IPS DF 4.7 (cell line): ENCODE results near the gene NACC1.

ENCODE experiments used
- DNase-seq: peaks from one replicate; pipeline ENCODE4 v3.0.0-alpha.2; 2013; ENCODE audit warnings: low spot score; ENCODE audit errors: extremely low read depth

NACC1 gene

DNA sequence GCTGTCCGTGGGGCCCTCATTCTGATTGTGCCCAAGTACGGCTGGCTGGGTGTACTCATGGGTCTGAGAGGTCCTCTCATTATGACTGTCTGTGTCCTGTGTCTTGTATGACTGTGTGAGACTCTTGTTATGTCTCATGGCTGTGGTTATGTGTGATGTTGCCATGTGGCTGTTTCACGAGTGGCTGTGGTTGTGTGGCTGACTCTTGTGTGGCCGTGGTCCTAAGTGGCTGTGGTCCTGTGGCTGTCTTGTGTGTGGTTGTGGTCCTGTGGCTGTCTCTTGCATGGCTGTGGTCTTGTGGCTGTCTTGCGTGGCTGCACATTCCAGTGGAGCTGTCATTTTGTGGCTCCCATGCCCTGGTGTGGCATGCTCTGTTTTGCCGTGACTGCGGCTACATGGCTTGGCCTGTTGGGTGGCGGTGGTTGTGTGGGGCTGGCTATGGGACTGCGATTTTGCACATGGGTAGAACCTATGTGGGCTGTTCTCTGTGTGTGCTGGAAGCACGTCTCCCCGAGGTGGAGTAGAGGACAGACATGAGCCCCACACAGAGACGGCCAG is 18.0 kb upstream of the NACC1 start:
- no peak for DNase-seq

DNA sequence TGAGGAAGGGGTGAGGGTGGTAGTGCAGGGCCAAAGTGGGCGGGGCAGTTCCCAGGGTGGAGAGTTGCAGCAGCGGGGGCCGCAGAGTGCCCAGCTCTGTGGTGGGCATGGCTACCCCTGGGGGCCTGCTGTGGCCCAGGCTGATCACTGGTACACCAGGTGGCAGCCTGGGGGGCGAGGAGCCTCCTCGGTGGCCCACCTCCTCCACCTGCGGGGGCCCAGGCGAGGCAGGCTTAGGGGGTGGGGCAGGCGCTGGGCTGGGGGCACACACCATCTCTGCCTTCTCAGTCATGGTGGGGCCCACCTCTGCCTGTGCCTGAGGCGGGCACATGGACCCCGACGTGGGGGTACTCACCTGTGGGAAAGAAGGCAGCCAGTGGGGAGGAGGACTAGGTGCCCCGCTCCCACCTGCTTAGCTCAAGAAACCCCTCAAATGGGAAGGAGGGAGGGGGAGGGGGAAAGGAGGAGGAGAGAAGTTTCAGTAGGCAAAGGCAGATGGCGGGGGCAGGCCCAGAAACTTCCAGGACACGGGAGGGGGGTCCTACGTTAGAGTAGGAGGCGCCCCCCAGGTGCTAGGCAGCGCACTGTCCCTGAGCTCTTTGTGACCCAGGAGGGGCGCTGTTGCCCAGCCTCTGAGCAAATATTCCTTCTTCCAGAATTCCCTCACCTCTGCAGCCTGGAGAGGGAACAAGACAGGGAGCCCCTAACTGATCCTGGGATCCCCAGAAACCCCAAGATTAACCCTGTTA is 17.0 kb upstream of the NACC1 start:
- DNase-seq = no peak

DNA sequence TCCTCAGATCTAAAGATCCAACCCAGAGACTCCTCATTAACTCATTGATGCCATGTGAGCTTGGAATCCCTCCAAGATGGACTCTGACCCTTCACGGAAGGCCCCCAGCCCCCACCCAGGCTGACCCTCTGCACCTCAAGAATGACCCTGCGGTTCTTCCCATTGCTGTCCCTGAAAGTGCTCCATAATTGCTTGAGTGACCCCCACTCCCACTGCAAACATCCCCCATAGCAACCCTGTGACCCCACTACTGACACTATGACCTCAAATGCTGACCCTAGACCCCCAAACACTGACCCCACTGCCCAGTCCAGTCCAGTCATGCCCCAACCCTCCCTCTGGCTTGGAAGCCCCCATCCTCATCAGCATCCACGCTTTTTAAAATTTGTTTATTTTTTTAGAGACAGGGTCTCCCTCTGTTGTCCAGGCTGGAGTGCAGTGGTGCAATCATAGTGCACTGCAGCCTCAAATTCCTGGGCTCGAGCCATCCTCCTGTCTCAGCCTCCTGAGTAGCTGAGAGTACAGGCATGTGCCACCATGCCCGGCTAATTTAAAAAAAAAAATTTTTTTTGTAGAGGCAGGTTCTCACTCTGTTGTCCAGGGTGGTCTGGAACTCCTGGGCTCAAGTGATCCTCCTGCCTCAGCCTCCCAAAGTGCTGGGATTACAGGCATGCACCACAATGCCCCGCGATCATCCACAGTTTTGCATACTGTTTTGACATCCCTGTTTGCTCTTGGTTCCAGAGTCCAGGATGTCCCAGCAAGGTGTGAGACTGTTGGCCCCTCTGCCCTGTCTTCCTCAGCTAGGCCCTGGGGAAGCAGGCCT is 16.3 kb upstream of the NACC1 start:
- no peak for DNase-seq

DNA sequence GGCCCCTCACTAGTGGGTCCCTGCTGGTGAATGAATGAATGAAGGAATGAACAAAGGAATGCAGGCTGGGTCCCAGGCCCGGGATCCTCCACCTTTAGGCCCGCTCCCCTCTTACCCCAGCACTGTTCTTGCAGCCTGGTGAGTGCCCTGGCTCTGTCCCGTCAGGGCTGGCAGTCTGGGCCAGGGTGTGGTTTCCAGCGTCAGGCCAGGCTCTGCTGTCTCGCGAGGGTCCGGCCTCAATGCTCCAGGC is 15.7 kb upstream of the NACC1 start:
- no peak for DNase-seq

DNA sequence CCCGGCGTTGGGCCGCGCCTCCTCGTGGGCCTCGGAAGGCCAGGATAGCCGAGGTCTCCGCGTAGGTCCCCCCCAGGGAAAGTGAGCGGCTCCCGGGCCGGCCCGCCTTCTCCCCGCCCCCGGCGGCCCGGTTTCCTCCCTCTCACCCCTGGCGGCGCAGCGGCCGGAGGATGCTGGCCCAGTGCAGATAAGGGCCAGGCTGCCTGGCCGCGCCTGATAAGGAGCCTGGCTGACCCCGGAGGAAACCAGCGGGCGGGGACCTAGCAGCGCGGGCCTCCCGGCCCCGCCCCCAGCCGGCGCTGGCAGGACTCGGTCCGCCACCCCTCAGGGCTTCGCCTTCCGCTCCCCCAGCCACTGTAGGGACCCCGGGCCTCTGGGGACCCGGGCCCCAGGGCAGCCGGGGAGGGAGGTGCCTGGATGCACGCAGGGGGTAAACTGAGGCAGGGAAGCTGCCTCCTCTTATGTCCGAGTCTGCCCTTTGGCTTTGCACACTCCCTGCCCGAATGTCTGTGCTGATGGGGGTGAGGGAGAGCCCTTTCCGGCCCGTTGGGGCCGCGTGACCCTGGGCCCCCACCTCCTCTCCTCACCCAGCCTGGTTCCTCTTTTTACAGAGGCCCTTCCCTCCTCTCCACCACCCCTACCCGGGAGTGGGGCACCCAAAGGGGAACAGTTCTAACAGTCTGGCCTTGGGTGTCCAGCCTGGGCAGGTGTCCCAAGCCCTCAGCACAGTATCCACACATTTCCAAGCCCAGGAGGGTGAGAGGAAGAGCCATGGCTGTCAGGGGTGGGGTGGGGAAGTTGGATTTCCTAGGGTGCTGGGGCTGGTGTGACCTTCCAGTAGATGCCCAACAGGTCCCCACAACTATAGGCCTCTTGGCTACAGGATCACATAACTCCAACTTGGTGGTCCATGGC is 15.1 kb upstream of the NACC1 start, which contains the start of gene LYL1:
Gene LYL1, minus strand, starts transcription at position 193 of the 915 bp plus-strand sequence. CDS start 1,687 bp downstream, outside the sequence.
- no peak for DNase-seq

DNA sequence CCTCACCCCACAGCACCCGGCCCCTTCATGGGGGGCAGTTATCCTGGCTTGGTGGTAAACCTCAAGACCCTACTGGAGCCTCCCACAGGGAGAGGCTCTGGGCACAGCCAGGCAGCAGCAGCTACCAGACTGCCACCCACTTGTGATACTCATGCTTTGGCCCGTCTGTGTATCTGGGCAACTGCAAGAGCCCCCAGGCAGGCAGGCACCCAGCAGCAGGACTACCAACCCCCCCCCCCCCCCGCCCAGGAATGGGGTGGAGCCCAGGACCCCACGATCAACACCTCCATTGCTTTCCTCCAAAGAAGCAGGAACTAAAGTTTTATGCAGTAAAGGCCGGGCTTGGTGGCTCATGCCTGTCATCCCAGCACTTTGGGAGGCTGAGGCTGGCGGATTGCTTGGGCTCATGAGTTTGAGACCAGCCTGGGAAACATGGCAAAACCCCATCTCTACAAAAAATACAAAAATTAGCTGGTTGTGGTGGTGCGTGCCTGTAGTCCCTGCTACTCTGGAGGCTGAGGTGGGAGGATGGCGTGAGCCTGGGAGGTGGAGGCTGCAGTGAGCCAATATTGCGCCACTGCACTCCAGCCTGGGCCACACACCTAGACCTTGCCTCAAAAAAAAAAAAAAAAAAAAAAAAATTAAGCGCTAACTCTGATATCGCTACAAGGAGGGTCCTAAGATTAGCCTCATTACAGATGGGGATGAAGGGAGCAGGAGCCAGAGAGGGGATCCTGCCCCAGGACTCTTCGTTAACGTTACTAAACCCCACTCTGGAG is 14.3 kb upstream of the NACC1 start:
- DNase-seq = no peak

DNA sequence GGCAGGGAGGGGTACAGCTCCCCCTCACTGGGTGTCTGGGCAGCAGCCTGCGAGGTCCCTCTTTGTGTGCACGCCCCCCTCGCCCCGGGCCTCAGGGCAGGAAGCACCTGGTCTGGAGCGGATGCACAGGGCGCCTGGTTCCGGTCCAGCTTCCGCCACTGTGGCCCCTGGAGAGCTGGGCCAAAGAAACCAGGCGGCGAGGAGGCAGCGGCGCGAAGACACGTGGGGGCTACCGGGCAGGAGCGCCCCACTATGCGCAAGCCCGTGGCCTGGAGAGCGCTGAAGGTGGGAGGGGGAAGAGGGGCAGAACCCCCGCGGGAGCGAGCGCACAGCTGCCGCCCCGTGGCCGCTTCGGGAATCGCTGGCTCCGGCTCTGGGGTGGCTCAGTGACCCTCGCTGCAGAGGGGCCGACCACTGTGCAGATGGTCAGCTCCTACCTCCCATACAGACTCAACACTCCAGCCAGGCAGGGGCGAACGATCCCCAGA is 13.7 kb upstream of the NACC1 start:
- DNase-seq = no peak

DNA sequence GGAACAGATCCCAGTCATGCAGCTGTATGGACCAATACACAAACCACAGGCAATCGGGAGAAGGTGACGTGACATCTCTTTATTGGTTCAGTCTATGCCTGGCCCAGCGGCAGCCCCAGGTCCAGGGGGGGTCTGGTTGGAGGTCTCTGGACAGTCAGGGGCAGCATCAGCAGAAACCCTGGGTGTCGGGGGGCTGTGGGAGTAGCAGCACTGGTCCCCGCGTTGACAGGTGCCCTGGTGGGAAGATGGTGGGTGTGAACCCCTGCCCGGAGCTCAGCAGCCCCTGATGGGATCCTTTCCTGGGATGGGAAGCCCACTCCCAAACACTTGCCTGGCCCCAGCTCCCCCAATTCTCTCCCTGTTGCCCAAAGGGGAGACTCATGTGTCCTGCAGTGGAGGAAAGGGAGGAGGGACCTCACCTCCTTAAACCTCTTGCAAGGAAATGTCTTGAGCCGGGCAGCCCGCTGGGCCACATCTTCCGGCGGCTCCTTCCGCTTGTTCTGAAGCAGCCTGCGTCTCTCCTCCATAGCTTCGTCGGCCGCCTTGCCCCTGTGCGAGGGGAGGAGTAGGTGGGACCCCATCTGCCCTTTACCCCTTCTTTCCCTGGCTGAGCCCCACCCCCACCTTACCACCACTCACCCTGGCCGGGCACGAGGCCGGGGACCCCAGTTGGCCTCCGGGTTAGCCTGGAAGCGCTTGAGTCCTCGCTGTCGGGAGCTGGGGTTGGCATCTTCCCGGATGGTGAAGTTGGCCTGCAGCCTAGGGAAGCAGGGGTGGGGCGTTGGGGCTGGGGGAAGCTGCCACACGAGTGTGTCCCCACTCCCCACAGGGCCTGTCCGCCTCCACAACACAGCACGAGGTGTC is 13.0 kb upstream of the NACC1 start:
- DNase-seq = no peak

DNA sequence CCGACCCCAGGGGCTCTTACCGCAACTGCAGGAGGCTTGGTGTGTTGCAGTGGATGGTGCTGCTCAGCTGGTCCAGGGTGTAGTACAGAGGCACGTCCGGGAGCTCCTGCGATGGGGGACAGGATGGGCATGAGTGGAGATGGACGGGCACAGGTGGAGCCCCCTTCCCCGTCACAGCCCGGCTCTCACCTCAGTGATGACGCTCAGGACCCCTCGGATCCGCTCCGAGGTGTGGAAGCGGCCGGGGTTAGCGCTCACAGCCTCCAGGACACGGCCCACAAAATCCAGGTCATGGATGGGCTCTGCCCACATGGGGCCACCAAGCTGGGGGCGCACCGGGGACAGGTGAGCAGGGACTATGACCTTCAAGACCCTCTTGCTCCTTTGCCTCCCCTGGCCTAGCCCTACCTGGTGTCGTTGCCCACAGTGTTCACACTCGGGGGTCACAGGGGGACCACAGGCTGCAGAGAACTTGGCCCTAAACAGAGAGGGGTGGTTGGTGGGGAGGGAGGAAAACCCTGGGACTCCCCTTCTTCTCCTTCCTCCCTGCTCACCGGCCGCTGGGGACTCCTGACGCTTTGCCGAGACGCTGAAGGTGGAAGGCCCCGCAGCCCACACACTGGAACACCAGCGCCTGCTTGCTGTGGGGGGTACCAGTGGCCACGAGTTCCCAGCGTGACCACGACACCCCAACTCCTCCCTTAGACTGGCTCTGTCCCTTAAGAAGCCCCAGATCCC is 8.5 kb upstream of the NACC1 start:
- DNase-seq = no peak

DNA sequence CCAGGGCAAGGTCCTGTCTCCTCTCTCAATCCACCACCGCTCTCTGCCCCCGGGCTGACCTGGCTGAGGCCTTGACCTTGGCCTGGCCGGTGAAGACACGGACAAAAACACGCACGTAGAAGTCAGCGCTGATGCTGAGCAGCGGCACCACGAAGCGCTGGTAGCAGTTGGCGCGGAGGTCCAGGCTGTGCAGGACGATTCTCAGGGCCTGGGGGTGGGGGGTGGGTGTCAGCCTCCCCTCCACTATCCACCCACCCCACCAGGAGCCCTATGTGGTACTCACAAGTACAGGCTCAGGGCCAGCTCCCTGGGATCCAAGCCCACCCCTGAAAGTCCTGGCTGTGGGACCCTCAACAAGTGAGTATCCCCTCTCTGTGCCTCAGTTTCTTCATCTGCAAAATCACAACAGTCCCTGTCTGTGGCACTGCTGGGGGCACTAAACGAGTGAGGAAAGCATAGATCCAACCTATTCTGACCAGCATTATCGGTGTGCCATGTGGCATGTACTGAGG is 7.9 kb upstream of the NACC1 start:
- no peak for DNase-seq

DNA sequence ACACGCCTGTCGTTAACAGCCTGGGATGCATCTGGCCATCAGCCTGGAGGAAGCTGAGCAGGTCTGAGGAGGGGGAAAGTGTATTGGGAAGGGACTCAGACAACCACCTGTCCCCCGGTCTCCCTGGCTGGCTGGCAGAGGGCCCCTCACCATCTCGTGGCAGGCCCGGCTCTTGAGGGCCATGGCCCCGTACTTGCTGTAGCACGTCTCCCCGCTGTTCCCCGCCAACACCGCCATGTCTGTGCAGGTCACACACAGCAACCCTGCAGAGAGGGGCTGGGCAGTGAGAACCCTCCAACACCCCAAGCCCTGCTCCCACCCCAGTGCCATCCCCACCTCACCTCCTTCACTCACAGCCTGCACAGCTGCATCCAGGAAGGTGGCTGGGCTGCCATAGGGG is 5.5 kb upstream of the NACC1 start:
- DNase-seq = no peak

DNA sequence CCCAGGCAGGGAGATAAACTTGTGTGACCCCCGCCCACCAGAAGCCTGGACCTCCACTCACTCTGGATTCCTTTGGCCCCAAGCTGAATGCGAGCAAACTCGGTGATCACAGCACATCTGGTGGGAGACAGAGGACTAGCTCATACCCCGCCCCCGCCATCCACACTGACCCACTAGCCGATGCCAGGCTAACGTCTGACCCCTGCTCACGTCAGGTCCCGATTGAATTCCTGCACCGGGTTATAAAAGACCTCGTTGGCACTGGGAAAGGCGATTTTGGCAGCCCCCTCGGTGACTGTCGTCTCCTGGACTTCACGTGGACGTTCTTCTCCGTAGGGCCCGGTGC is 2.2 kb upstream of the NACC1 start:
- DNase-seq = no peak

DNA sequence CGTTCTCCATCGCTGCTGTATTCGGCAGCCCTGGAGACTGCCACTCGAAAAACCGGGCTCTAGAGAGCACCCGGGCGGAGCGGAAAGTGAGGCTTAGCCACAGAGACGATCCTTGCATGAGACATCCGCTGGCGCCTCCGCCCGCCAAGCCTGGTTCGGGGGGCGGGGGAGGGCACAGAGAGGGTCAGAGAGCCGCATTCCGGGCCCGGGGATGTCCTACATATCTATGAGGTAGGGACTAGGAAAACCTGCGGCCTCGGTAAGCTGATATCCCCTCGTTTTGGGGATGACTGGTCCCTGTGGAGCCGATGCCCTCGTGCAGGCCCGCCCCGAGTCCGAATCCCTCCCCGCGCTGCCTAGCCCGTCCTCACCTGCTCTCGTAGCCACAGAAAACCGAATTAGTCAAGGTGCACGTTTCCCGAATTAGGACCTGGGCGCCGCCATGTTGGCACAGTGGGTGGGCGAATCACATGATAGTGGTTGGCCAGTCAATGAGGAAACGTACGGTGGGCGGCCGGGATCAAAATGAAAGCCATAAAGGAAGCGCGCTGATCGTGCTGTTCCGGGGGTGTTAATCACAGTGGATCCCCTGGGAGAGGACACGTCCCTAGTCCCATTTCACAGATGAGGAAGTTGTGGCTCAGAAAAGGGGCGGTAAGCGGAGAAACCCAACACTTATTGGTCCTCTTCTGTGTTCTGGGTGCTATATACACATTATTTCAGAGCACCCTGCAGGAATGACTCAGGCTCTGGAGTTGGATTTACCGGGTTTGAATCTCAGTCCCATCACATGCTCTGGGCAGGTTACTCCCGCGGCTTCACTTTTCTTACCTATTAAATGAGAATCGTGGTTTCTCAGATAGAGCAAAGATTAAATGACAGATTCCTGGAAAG is 1.5 kb upstream of the NACC1 start, which contains the start of gene TRMT1:
Gene TRMT1, minus strand, starts transcription at position 459 of the 894 bp plus-strand sequence. Its CDS starts 341 bp downstream, at position 118.
- no peak for DNase-seq

DNA sequence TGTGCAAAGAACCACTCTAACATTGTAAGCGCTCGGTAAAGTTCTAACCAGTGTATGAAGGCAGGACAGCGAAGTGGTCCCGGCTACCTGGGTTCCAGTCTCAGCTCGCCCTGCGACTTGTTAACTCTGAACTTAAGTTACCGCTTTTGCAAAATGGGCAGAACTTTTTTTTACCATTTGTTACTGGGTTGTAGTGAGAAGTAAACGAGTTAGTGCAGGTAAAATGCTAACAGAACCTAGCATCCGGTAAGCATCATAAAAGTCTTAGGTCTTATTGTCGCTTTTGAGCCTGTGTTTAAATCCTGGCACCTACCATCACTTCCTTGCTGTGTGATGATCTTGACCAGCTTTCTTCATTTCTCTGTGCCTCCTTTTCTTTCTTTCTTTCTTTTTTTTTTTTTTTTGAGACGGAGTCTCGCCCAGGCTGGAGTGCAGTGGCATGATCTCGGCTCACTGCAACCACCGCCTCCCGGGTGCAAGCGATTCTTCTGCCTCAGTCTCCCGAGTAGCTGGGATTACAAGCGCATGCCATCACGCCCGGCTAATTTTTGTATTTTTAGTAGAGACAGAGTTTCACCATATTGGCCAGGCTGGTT is 790 bp upstream of the NACC1 start:
- no peak for DNase-seq

DNA sequence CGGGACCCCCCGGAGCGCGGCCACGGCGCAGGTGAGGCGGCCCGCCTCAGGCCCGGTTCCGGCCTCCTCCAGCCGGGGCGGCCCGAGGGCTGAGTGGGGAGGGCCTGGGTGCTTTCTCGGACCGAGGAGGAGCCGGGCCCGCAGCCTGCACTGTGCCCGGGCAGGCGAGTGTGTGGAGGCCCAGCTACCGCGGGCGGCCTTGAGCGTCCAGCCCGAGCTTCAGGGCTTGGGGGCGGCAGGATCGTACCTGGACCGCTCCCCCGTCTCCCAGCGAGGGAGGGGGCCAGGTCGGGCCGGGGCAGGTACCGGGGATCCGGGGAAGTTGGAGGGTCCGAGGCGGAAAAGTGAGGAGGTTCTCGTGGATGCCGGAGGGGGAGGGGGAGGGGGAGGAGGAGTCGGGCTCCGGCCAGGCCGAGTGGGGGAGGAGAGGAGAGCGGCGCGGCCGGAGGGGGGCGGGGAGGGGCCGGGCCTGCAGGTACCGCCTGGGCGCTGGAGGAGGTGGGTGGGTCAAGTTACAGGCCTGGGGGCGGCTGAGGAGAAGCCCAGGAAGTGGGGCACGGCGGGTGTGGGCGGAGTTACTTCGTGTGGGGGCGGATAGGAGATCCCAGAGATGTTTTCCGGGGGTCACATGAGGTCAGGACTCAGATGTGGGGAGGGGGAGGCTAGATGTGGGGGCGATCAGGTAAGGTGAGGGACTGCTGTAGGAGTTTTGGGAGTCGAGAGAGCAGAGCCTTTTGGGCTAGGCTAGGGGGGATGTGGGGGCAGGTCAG is 545 bp downstream of the NACC1 start:
- DNase-seq = no peak

DNA sequence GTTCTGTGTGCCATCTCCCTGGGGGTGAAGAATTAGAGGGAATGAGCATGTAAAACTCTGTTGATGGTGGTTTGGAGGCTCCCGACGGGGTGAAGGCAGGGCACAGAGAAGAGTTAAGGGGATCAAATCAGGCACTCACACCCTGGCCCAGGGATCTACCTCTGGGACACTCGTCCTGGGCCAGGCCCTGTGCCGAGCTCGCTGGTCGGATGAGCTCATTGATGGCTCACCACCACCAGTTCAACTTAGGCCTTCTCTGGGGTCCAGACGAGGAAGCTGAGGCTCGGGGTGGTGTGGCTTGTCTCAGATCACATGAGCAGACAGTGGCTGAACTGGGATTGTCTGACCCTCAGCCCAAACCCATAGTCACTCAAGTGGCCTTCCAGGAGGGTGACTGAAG is 1.6 kb downstream of the NACC1 start:
- no peak for DNase-seq

DNA sequence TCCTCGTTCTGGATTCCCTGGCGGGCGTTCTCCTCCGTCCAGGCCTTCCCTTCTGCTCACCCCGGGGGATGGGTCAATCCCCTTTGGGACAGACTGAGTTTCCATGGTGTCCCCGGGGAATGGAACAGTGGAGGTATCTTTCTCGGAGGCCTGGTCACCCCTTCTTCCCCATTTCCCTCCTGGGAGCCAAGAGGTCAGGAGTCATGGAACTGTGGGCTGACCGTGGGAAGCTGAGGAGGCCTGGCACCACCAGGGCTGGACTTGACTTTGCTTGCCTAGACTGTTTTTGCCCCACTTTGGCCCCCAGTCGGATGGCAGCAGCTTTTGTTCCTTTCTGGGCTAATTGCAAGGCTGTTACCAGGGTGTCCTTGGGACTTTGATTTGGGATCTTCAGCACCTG is 2.0 kb downstream of the NACC1 start:
- no peak for DNase-seq
